NCI-H526 treated with DMSO at 0.1 percent for 48 hours (cell line): Measurements from ENCODE around the gene TAS2R46.
"Not testable (repeated sequence)": the region's sequence is repeated elsewhere in the genome, so short reads cannot be mapped to it uniquely, and the experiment has no call there.

Source experiments
- DNase-seq: peaks from one replicate; lab custom pipeline; 2025; lab: John Stamatoyannopoulos, UW

TAS2R46 gene

DNA sequence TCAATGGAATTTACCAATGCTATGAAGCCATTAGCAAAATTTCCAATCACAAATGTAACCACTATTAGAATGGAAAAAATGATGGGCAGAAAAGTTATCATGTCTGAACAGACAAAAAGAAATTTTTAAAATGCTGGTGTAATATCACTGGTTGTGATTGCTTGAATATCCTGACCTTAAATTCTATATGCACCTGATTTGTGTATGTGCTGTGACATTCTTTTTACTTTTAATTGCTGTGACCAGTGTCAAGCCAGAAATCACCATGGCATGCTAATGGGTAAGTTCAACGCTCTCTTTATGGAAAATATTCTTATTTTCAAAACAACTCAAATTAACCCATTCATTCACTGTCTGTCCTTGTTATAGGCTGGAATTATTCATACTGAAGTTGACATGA lies at the start of gene TAS2R46:
TSS of gene TAS2R46 (minus strand) at position 101 of the 400 bp plus-strand sequence. CDS start at position 101, 0 bp downstream.
- not testable (repeated sequence) for DNase-seq

DNA sequence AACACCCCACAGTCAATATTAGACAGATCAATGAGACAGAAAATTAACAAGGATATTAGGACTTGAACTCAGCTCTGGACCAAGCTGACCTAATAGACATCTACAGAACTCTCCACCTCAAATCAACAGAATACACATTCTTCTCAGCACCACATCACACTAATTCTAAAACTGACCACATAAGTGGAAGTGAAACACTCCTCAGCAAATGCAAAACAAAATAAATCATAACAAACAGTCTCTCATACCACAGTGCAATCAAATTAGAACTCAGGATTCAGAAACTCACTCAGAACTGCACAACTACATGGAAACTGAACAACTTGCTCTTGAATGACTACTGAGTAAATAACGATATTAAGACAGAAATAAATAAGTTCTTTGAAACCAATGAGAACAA lies 49.1 kb upstream of the TAS2R46 start:
- DNase-seq: not testable (repeated sequence)

DNA sequence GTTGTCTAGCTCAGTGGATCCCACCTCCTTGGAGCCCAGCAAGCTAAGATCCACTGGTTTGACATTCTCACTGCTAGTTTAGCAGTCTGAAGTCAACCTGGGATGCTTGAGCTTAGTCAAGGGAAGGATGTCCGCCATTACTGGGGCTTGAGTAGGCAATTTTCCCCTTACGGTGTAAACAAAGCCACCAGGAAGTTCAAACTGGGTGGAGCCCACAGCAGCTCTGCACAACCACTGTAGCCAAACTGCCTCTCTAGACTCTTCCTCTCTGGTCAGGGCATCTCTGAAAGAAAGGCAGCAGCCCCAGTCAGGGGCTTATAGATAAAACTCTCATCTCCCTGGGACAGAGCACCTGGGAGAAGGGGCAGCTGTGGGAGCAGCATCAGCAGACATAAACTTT lies 46.8 kb upstream of the TAS2R46 start:
- DNase-seq: no peak

DNA sequence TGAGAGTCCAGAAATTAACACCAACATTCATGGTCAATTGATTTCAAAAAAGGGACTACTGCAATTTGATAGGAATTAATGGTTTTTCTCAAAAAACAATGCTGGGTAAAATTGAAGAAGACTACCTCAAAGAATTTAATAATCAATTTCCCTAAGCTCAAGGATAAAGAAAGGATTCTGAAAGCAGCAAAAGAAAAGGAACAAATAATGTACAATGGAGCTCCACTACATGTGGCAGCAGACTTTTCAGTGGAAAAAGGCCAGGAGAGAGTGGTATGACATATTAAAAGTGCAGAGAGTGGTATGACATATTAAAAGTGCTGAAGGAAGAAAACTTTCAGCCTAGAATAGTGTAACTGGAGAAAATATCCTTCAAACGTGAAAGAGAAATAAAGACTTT lies 45.6 kb upstream of the TAS2R46 start:
- no peak for DNase-seq

DNA sequence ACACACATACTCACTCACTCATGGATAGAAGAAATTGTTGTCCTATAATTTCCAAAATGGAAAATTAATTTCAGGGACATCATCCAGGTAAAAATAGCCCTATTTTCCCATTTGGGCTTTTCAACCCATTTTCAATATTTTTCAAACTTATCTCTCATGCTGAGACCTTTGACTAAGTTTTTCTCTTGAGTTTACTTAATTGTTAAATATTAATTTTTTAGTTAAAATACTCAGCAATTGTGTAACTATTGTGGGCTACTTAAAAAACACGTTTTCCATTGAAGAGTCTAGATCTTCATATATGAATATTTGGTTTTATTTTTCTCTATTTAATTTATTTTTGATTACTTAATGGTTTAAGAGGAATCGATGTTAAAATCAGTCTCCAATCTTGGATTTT lies 44.2 kb upstream of the TAS2R46 start:
- DNase-seq: no peak

DNA sequence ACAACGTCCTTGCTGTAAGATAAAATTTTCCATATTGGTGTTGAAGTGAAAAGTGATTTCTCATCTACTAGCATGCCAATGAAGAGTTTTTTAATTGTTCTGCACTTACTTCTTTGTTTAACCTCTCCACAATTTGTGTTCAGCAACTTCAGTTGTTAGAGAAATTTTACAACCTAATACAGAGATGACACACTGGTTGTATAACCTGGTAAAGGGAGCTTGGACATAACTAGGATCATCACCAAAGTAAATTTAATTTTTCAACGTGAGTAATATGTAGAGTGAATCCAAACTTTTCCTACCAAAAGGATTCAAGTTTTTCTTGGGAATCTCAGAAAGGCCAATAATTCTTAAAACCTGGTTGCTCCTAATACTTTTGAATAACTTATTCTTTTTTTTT lies 43.5 kb upstream of the TAS2R46 start:
- DNase-seq: no peak

- DNase-seq: not testable (repeated sequence)
These were observed 32.8 kb upstream of the TAS2R46 start for GRCh38 chr12:11094910-11095309.

GRCh38 chr12:11092128-11092527 lies 30.0 kb upstream of the TAS2R46 start, which contains the start of gene TAS2R43:
TAS2R43 (minus strand) TSS chr12:11092313; CDS start chr12:11092229, 84 bp downstream.
- DNase-seq: no peak

GRCh38 chr12:11089246-11089645 lies 27.2 kb upstream of the TAS2R46 start:
- DNase-seq: no peak

GRCh38 chr12:11085419-11085818 lies 23.3 kb upstream of the TAS2R46 start:
- DNase-seq: no peak

GRCh38 chr12:11081987-11082386 lies 19.9 kb upstream of the TAS2R46 start:
- DNase-seq: no peak

- no peak for DNase-seq
These were observed 16.2 kb upstream of the TAS2R46 start for GRCh38 chr12:11078246-11078645.

DNA sequence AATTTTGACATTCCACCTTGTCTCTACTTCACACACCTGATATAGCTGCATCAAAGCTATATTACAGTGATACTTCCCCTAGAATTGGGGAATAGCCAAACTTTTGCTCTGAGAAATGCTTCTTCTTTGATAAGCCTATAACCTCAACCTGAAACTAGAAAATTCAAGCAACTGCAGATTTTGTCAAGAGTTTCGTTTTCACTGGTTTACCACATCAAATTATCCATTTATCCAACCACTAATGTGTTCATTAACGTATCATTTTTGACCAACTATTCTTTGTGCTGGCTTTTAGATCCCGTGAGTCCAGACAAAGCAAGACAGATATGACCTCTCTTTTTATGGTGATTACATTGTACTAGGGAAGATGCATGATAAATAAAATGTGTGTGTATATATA lies 13.5 kb upstream of the TAS2R46 start:
- DNase-seq: no peak

DNA sequence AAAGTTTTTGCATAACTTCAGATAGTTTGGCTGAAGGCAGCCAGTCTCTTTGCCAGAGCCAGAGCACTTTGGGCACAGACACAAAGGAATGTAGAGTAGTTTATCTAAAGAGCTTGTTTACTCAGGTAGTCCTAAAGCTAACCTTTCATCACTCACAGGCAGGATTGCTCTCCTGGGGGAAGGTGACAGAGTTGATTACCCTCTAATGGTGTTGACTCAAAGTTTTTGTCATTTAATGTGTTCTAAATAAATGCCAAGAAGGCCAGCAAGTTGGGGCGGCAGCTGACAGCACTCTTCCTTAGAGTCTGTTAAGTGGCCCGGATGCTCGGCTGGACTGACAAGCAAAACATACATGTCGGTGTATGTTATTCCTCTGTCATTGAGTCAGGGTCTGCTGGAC lies 9.3 kb upstream of the TAS2R46 start:
- DNase-seq: no peak

DNA sequence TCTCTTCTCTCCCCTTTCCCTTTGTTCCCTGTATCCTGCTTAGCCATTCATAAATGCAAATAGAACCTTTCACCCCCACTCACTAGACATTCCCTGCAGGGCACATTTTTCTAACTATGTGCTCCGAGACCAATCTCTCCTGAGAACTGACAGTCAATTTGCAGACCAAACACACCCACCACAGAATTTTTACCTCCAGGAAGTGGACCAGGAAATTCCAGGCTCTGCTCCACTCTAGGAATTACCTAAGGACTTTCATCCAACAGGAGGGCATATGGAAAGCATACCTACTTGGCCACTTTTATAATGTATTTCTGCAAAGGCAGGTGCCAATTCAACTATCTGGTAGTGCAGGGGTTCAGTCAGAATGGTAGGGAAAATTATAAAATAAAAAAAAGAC lies 8.9 kb upstream of the TAS2R46 start:
- DNase-seq: no peak

DNA sequence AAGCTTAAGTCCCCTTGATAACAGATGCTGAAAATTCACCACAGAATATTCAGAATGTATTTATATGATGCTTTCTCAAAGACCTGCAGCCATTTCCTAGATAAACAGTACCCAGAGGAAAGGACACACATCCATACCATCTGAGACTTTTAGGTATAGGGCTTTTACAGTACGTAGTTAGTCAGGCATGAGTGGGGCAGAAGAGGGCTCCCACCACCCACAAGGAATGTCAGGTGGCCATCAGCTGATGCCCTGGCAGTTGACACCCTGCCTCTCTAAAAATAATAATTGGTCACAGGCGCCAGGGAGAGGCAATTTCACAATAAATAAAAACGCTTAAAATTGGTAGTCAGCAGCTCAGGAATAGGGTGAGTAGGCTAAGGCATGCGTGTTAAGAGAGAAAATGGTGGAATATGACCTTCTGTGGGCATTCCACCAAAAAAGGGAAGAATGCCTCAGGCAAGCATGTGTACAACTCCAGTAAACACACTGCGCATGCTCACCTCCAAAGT lies 7.8 kb upstream of the TAS2R46 start:
- DNase-seq: no peak

DNA sequence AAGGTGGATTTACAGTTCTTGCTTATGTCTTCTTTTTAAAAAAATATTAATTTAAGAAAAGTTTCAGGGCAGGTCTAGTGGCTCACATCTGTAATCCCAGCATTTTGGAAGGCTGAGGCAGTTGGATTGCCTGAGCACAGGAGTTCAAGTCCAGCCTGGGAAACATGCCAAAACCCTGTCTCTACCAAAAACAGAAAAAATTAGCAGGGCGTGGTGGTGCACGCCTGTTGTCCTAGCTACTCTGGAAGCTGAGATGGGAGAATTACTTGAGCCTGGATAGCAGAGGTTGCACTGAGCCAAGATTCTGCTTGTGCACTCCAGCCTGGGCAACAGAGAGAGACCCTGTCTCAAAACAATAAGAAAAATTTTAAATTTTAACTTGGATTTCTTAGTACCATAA lies 5.4 kb upstream of the TAS2R46 start:
- DNase-seq: no peak

GRCh38 chr12:11059784-11060183 lies 2.3 kb downstream of the TAS2R46 start:
- no peak for DNase-seq

GRCh38 chr12:11059041-11059440 lies 3.1 kb downstream of the TAS2R46 start:
- DNase-seq: no peak

DNA sequence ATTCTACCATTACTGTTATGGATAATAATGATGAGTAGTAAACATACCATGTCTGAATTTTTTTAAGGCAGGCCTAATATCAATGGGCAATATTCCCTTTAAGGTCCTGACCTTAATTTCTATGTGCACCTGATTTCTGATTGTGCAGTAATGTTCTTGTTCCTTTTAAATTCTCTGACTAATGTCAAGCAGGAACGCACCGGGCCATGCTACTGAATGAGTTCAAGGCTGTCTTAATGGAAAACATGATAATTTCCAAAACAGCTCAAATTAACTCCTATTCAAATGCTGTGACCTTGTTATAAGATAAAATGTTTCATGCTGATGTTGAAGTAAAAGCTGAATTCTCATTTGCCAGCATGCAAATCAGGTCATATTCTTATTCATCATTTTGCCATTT lies 6.8 kb downstream of the TAS2R46 start:
- no peak for DNase-seq

DNA sequence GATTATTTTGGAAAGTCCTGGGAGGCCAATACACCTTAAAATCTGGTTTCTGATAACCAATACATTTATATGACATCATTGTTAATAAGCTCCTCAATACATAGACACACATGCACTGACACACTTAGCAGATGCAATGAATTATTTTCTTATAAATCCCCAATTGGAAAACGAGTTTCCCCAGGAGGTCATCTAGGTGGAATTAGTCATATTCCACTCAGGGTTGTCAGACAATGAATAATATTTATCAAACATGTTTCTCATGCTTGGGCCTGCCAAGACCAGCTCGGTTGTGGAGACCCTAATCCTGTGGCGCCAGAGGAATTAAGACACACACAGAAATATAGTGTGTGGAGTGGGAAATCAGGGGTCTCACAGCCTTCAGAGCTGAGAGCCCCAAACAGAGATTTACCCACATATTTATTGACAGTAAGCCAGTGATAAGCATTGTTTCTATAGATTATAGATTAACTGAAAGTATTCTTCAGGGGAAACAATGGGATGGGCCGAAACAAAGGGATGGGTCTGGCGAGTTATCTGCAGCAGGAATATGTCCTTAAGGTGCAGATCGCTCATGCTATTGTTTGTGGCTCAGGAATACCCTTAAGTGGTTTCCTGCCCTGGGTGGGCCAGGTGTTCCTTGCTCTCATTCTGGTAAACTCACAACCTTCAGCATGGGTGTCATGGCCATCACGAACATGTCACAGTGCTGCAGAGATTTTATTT lies 12.1 kb downstream of the TAS2R46 start:
- DNase-seq: not testable (repeated sequence)

DNA sequence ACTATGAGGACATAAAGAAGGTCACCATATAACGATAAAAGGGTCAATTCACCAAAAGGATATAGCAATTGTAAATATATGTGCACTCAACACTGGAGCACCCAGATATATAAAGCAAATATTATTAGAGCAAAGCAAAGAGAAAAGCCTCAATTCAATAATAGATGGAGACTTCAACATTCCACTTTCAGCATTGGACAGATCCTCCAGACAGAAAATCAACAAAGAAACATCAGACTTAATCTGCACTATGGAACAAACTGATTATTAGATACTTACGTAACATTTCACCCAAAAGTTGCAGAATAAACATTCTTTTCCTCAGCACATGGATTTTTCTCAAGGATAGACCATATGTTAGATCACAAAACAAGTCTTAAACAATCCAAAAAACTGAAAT lies 20.7 kb downstream of the TAS2R46 start:
- not testable (repeated sequence) for DNase-seq

GRCh38 chr12:11040162-11040561 lies 21.9 kb downstream of the TAS2R46 start:
- DNase-seq: no peak

DNA sequence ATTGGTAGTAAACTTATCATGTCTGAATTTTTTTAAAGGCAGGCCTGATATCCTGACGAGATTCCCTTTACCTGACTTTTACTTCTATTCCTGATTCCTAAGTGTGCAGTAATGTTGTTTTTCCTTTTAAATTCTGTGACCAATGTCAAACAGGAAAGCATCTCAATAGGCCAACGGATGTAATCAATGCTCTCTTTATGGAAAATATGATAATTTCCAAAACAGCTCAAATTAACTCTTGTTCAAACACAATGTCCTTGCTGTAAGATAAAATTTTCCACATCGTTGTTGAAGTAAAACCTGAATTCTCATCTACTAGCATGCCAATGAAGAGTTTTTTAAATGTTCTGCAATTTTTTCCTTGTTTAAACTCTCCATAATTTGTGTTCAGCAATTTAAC lies 22.9 kb downstream of the TAS2R46 start:
- no peak for DNase-seq
